GM08714 (cell line): ENCODE results near the gene TEF.

Experiments used
- H3K4me3 ChIP-seq: fragments of 200-500 bp; sonication (Bioruptor generic); 2 replicates; pipeline ENCODE4 v1.5.1; 2014; ENCODE audit warnings: mild to moderate bottlenecking, low read length, inconsistent platforms
- ZNF274 ChIP-seq: IDR thresholded peaks from 2 replicates; pipeline ENCODE4 v1.6.1; 2012; ENCODE audit warnings: mild to moderate bottlenecking, low read depth, low read length

Gene TEF

GRCh38 chr22:41381329-41382097, at the start of gene TEF:
TEF (plus strand) TSS chr22:41381942; CDS start chr22:41382045, 103 bp downstream.
- TF ChIP-seq ZNF274: no peak
- H3K4me3 ChIP-seq: peak within 1 kb of the TSS; percentile 72

GRCh38 chr22:41332217-41332939, 49.4 kb upstream of the TEF start:
- H3K4me3 ChIP-seq: no peak overlapping the region
- no peak for TF ChIP-seq ZNF274

DNA sequence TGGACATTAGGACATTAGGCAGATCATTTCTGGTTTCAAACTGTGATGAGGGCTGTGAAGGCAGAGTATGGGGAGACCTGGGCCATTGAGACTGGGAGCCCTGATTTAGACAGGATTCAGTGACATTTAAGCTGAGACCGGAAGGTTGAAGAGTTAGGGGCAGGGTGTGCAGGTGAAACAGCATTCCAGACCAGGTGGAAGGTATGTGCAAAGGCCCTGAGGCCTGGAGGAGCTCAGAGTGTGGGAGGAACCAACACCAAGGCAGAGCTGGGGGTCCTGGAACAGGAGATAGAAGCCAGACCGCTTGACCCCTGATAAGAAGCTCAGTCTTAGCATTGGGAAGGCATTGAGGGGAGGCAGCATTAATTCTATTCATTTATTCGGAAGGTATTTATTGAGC, 47.9 kb upstream of the TEF start:
- no peak overlapping the region for H3K4me3 ChIP-seq
- TF ChIP-seq ZNF274: no peak

DNA sequence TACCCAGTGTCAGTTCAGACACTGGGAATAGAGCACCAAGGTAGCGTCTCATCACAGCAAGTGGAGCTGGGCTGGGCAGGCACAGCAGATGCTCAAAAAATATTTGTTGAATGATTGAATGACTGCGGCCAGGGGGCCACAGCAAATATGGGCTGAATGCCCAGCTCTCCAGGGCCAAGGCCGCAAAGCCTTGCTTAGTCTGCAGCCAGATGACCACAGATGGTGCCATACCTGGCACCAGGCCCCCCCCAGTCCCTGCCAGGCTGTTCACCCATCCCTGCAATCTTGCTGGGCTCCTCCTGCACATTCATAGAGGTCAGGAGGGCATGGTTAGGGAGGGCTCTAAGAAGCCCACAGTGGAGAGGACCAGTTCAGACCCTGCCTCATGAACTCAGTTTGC, 47.5 kb upstream of the TEF start:
- TF ChIP-seq ZNF274: no peak
- H3K4me3 ChIP-seq: no peak overlapping the region

DNA sequence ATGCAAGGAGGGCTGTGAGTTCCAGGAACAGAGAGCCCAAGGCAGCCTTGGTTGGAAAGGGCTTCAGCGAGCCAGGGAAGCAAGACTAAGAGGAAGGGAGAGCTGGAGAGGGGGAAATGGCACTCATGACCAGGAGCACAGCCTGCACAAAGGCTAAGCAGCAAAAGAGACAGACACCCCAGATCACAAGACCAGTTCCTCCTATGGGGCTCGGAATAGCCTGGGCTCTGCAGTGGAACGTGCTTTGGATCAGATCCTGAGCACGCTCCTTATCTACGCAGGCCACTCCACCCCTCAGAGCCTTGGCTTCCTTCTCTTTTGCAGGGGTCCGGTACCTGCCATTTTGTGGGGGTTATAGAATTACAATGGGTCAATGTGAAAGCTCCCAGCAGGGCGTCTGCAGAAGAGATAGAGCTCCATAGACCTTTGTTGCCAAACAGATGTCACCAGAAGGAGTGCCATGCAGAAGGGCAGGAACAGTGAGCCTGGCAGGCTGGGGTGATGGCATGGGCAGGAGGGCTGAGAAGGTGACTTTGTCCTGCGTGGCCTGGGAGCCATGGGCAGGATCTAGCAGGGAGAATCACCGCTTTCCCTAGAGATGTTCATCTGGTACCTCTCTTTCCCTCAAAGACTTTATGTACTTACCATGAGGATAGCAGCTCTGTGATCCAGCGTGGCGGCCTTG, 46.6 kb upstream of the TEF start:
- no peak for TF ChIP-seq ZNF274

GRCh38 chr22:41338614-41339212, 43.0 kb upstream of the TEF start:
- no peak for TF ChIP-seq ZNF274

More for the DNA sequence above, 46.6 kb upstream of the TEF start:
- no peak overlapping the region for H3K4me3 ChIP-seq

DNA sequence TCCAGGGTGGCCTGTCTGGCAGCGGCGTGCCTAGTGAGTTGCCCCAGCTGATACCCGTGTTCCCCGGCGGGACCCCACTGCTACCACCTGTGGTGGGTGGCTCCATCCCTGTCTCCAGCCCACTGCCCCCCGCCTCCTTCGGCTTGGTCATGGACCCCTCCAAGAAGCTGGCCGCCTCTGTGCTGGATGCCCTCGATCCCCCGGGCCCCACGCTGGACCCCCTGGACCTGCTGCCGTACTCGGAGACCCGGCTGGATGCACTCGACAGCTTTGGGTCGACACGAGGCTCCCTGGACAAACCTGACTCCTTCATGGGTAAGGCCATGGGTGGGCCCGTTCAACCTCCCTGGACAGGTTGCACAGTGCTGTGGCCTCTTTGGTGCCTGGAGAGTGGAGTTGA, 41.9 kb upstream of the TEF start:
- no peak for TF ChIP-seq ZNF274
- H3K4me3 ChIP-seq: no peak overlapping the region

More at GRCh38 chr22:41338614-41339212, 43.0 kb upstream of the TEF start:
- H3K4me3 ChIP-seq: no peak overlapping the region

DNA sequence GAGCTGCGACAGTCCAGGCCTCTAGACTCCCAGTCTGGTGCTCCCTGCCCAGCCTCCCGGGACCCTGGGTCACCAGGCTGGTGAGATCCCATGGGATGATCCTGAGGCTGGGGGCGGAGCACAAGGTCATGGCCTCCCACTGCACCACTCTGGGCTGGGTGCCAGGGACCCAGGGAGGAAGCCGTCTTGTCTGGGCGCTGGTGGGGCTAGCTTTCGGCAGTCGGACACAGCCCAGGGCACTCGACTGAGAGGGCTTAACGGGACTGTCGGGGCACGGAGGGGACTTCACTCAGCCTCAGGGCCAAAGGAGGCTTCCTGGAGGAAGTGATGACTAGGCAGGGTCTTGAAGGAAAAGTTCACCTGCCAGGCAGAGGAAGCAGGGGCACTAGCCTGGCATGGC, 41.4 kb upstream of the TEF start:
- TF ChIP-seq ZNF274: no peak
- H3K4me3 ChIP-seq: no peak overlapping the region

- no peak overlapping the region for H3K4me3 ChIP-seq
- no peak for TF ChIP-seq ZNF274
These were observed 40.7 kb upstream of the TEF start for GRCh38 chr22:41341012-41341411.

GRCh38 chr22:41341990-41342389, 39.8 kb upstream of the TEF start:
- H3K4me3 ChIP-seq: no peak overlapping the region
- no peak for TF ChIP-seq ZNF274

GRCh38 chr22:41343300-41343699, 38.4 kb upstream of the TEF start:
- TF ChIP-seq ZNF274: no peak
- no peak overlapping the region for H3K4me3 ChIP-seq

DNA sequence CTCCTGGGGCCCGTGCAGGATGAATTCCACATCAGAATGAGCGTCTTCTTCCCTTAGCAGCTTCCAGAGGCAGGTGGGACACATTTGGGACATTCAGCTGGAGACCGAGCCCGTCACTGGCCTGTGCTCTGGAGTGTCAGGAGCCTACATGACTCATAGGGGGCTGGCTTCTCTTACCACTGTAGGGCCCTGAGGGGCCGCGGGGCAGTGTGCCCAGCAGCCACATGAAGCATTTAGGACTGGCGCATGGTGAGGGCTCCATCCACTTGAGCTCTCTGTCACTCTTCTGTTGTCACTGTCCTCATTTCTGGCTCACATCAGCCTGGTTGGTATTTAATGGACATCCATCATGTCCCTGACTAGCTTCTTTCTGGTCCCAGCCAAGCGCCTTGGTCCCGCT, 38.0 kb upstream of the TEF start:
- no peak overlapping the region for H3K4me3 ChIP-seq
- TF ChIP-seq ZNF274: no peak

GRCh38 chr22:41344189-41344788, 37.5 kb upstream of the TEF start:
- no peak for TF ChIP-seq ZNF274
- H3K4me3 ChIP-seq: no peak overlapping the region

DNA sequence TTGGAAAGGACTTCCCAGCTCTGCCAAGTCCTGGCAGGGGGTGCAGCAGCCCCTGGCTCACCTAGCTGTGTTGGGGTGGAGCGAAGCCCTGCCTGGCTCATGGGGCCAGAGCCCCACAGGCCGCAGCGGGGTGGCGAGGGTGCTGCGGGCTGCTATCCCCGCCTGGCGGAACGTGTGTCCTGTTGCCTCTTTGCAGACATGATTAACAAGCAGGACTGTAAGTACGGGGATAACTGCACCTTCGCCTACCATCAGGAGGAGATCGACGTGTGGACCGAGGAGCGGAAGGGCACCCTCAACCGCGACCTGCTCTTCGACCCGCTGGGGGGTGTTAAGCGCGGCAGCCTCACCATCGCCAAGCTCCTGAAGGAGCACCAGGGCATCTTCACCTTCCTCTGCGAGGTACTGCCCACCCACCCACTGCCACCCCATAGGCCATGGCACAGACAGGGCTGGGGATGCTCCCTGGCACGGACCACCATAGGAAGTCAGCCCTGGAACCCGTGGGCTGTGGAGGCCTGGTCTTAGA, 35.9 kb upstream of the TEF start:
- no peak overlapping the region for H3K4me3 ChIP-seq
- TF ChIP-seq ZNF274: no peak
